Measurements from ENCODE around the gene PANK1. TPM values are rescaled to one million over a fixed set of nuclear protein-coding genes. Genes with fewer than 3 reads are reported as not detected.

The PANK1 gene
- total and polyA plus RNA-seq, 9 of the 15 experiments (the other 6 are each of a cell fraction or from before 2014, with no cell fraction given): 1.7 to 10.7 (median 6.5) TPM

DNA sequence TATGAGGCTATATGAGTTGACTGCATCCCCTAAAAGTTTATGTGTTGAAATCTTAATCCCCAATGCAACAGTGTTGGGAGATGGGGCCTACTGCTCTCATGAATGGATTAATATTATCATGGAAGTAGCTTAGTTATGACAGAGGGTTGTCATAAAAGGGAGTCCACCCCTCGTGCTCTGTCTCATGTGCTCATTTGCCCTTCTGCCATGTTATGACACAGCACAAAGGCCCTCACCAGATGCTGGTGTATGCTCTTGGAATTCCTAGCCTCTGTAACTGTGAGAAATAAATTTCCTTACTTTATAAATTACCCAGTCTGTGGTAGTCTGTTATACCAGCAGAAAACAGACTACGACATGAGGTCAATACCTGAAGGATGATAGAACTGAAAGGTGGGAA lies 17.6 kb upstream of the PANK1 start:
- Histone ChIP-seq H3K4me3 (no peak overlapping the region), H3K9me3 (replicated peaks; ENCODE audit: control insufficient read depth, insufficient read depth, low read depth, low read length) (no peaks in the 10 kb centered on the region), H3K27ac (ENCODE audit: extremely low read depth, low read depth, low read length) (no peak overlapping the region), H3K36me3 (ENCODE audit: control insufficient read depth, insufficient read depth, low read length) (no peaks in the 10 kb centered on the region), H4K20me1 (replicated peaks; ENCODE audit: control insufficient read depth, insufficient read depth, low read length) (no peaks in the 10 kb centered on the region), H3K4me2 (ENCODE audit: insufficient read depth, low read length) (no peak overlapping the region), H3K79me2 (ENCODE audit: control insufficient read depth, insufficient read depth, low read length) (no peaks in the 10 kb centered on the region), H3K9ac (ENCODE audit: insufficient read depth in 1 of 2, low read depth in 2 of 2, low read length in 2 of 2) (no peak overlapping the region), H3K4me1 (replicated peaks in 1 of 2; ENCODE audit: control insufficient read depth in 2 of 2, insufficient read depth in 2 of 2, low read length in 2 of 2) (no peaks in the 10 kb centered on the region), H3K9me1 (ENCODE audit: control insufficient read depth, insufficient read depth, low read length) (no peaks in the 10 kb centered on the region), H2AFZ (ENCODE audit: low read depth, low read length) (no peak overlapping the region), H3K27me3 (ENCODE audit: control insufficient read depth in 2 of 2, insufficient read depth in 2 of 2, low read length in 2 of 2) (no peaks in the 10 kb centered on the region)
- no peak for FAIRE-seq
- ChIA-PET POLR2A (interaction anchor here (0.6 kb wide), 2 partner anchors 14 to 116 kb away, joined by 3 read pairs; no protein-coding TSS in a partner anchor), CTCF (ENCODE audit: low intra/inter-chr PET ratio) (no interaction called here)
- BruUV-seq (replicated peaks): no TSS peak
- 19% methylated on average over 2 of the region's 2 CpGs for whole genome bisulfite sequencing (ENCODE audit: insufficient coverage, low coverage, missing lambda C conversion rate)
- no peak for DNase-seq (ENCODE audit: extremely low read depth in 1 of 4, low spot score in 3 of 4)
- in situ Hi-C loops (cut with MboI): no loop called here
- intact Hi-C loops (cut with micrococcal nuclease): no loop called here
- no peak for ATAC-seq
- no peak for TF ChIP-seq TAF15 (IDR thresholded peaks at IDR 0.05; ENCODE audit: low read depth, low read length)
- TF ChIP-seq TFAM (CRISPR knock-in tag; conservative IDR thresholded peaks at IDR 0.05): no peak
- TF ChIP-seq, protein P1, sequence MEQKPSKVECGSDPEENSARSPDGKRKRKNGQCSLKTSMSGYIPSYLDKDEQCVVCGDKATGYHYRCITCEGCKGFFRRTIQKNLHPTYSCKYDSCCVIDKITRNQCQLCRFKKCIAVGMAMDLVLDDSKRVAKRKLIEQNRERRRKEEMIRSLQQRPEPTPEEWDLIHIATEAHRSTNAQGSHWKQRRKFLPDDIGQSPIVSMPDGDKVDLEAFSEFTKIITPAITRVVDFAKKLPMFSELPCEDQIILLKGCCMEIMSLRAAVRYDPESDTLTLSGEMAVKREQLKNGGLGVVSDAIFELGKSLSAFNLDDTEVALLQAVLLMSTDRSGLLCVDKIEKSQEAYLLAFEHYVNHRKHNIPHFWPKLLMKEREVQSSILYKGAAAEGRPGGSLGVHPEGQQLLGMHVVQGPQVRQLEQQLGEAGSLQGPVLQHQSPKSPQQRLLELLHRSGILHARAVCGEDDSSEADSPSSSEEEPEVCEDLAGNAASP (IDR thresholded peaks at IDR 0.05): no peak
- TF ChIP-seq CREM (IDR thresholded peaks at IDR 0.05; ENCODE audit: low read depth): no peak
